ENCODE results near the gene IGSF8. TPM values are rescaled to one million over a fixed set of nuclear protein-coding genes. Genes with fewer than 3 reads are reported as not detected.

IGSF8 gene
- total and polyA plus RNA-seq, 7 donors = 4.8 to 34.9 (median 11.3) TPM

GRCh38 chr1:160120797-160121196 is 22.4 kb upstream of the IGSF8 start:
- 88 to 90% methylated on average over 5 of the region's 5 CpGs for WGBS, 2 donors
- no peak for DNase-seq
- Histone ChIP-seq H3K36me3 (peaks cover 8 to 50% (median 12%) of the 10 kb centered on the region in 4 donors), H3K9me3 (no peaks in the 10 kb centered on the region), H3K4me3 (no peak overlapping the region), H3K27me3 (no peaks in the 10 kb centered on the region), H3K27ac (peak overlapping the region in 1 of 4 donors; percentile 18), H3K4me1 (peaks cover 0 to 69% (median 54%) of the 10 kb centered on the region in 4 donors)
- no peak for TF ChIP-seq CTCF (IDR thresholded peaks at IDR 0.05)
- no peak for TF ChIP-seq EP300 (IDR thresholded peaks at IDR 0.05)
- intact Hi-C loops (cut with DNase I) = no loop called here

- Histone ChIP-seq H3K4me3 (peak overlapping the region in 1 of 4 donors; percentile 59), H3K9me3 (no peaks in the 10 kb centered on the region), H3K36me3 (peaks cover 0 to 31% (median 5%) of the 10 kb centered on the region in 4 donors), H3K27me3 (no peaks in the 10 kb centered on the region), H3K4me1 (peaks cover 0 to 66% (median 52%) of the 10 kb centered on the region in 4 donors), H3K27ac (peak overlapping the region in 3 of 4 donors; percentile 84 to 89 (median 87))
- DNase-seq = no peak
- intact Hi-C loops (cut with DNase I) = loop anchor here (5.0 kb wide), 1 partner anchor 88 kb away; the partner anchor contains the start of gene PEA15
- TF ChIP-seq EP300 (IDR thresholded peaks at IDR 0.05) = no peak
- no peak for TF ChIP-seq POLR2A (IDR thresholded peaks at IDR 0.05)
- TF ChIP-seq CTCF (IDR thresholded peaks at IDR 0.05) = no peak
- no peak for TF ChIP-seq POLR2AphosphoS5 (IDR thresholded peaks at IDR 0.05)
- WGBS, 2 donors = 90 to 96% methylated on average over 3 of the region's 3 CpGs
These were observed 20.5 kb upstream of the IGSF8 start for GRCh38 chr1:160118928-160119327.

GRCh38 chr1:160117709-160118183 is 19.3 kb upstream of the IGSF8 start:
- TF ChIP-seq EP300 (IDR thresholded peaks at IDR 0.05) = no peak
- TF ChIP-seq POLR2AphosphoS5 (IDR thresholded peaks at IDR 0.05) = peak in 3 of 4 donors; percentile 53 to 60 (median 58)
- Histone ChIP-seq H3K27ac (peak overlapping the region; percentile 84 to 89 (median 86)), H3K9me3 (no peaks in the 10 kb centered on the region), H3K4me1 (peaks cover 0 to 64% (median 47%) of the 10 kb centered on the region in 4 donors), H3K27me3 (no peaks in the 10 kb centered on the region), H3K36me3 (peaks cover 0 to 21% (median 3%) of the 10 kb centered on the region in 4 donors), H3K4me3 (peak overlapping the region; percentile 33 to 59 (median 54))
- peak; percentile 89 for DNase-seq
- 50 to 56% methylated on average over 8 of the region's 8 CpGs for WGBS, 2 donors
- intact Hi-C loops (cut with DNase I) = loop anchor here (5.0 kb wide), 1 partner anchor 90 kb away; the partner anchor contains the start of gene PEA15

- no peak for DNase-seq
- H3K27ac ChIP-seq = peak overlapping the region; percentile 84 to 89 (median 86)
- TF ChIP-seq EP300 (IDR thresholded peaks at IDR 0.05) = no peak
- no peak for TF ChIP-seq POLR2A (IDR thresholded peaks at IDR 0.05)
- no peak for TF ChIP-seq CTCF (IDR thresholded peaks at IDR 0.05)
- TF ChIP-seq POLR2AphosphoS5 (IDR thresholded peaks at IDR 0.05) = no peak
- peak overlapping the region; percentile 33 to 59 (median 54) for H3K4me3 ChIP-seq
- peaks cover 0 to 64% (median 47%) of the 10 kb centered on the region in 4 donors for H3K4me1 ChIP-seq
- peaks cover 0 to 17% (median 3%) of the 10 kb centered on the region in 4 donors for H3K36me3 ChIP-seq
- 13 to 28% methylated on average over 1 of the region's 1 CpG for WGBS, 2 donors
- H3K27me3 ChIP-seq = no peaks in the 10 kb centered on the region
- no peaks in the 10 kb centered on the region for H3K9me3 ChIP-seq
- intact Hi-C loops (cut with DNase I) = loop anchor here (5.0 kb wide), 1 partner anchor 90 kb away; the partner anchor contains the start of gene PEA15
These were observed 18.9 kb upstream of the IGSF8 start for GRCh38 chr1:160117300-160117699.

- Histone ChIP-seq H3K27ac (peak overlapping the region; percentile 84 to 89 (median 86)), H3K4me1 (peaks cover 0 to 64% (median 47%) of the 10 kb centered on the region in 4 donors), H3K27me3 (no peaks in the 10 kb centered on the region), H3K9me3 (no peaks in the 10 kb centered on the region), H3K4me3 (peak overlapping the region; percentile 33 to 59 (median 54)), H3K36me3 (peaks cover 0 to 9% (median 3%) of the 10 kb centered on the region in 4 donors)
- intact Hi-C loops (cut with DNase I) = loop anchor here (5.0 kb wide), 1 partner anchor 91 kb away; the partner anchor contains the start of gene PEA15
- TF ChIP-seq CTCF (IDR thresholded peaks at IDR 0.05) (no peak), POLR2A (IDR thresholded peaks at IDR 0.05) (peak in 1 of 2 donors; percentile 12), POLR2AphosphoS5 (IDR thresholded peaks at IDR 0.05) (peak in 3 of 4 donors; percentile 54 to 60 (median 57)), EP300 (IDR thresholded peaks at IDR 0.05) (no peak)
- no peak for DNase-seq
- 56 to 63% methylated on average over 12 of the region's 12 CpGs for WGBS, 2 donors
These were observed 18.1 kb upstream of the IGSF8 start for GRCh38 chr1:160116283-160117147.

Measured in sigmoid colon (tissue), 7 donors.